ENCODE data around the gene GINS3.

DNA sequence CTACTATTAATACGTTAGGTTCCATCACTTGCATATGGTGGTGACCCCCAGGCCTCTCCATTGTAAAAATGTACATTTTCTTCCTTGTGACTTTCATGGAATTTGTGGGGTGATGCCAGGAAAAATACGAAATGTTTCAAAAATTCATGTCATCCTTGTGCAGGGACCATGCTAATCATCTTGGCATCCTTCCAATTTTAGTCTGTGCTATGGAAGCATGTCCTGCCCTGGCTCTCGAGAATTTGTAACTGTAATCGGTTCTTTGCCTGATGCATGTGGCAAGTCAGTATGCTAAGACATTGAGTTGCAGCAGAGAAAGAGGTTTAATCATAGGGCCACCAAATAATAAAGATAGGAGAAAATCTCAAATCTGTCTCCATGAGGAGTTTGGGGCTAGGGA is 14.3 kb upstream of the GINS3 start:
- TF ChIP-seq GLIS2 (tag by site-specific recombination; IDR thresholded peaks at IDR 0.05), result no peak
- TF ChIP-seq, protein P1, sequence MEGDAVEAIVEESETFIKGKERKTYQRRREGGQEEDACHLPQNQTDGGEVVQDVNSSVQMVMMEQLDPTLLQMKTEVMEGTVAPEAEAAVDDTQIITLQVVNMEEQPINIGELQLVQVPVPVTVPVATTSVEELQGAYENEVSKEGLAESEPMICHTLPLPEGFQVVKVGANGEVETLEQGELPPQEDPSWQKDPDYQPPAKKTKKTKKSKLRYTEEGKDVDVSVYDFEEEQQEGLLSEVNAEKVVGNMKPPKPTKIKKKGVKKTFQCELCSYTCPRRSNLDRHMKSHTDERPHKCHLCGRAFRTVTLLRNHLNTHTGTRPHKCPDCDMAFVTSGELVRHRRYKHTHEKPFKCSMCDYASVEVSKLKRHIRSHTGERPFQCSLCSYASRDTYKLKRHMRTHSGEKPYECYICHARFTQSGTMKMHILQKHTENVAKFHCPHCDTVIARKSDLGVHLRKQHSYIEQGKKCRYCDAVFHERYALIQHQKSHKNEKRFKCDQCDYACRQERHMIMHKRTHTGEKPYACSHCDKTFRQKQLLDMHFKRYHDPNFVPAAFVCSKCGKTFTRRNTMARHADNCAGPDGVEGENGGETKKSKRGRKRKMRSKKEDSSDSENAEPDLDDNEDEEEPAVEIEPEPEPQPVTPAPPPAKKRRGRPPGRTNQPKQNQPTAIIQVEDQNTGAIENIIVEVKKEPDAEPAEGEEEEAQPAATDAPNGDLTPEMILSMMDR (tag by site-specific recombination; IDR thresholded peaks at IDR 0.05), result no peak
- TF ChIP-seq, protein P2, sequence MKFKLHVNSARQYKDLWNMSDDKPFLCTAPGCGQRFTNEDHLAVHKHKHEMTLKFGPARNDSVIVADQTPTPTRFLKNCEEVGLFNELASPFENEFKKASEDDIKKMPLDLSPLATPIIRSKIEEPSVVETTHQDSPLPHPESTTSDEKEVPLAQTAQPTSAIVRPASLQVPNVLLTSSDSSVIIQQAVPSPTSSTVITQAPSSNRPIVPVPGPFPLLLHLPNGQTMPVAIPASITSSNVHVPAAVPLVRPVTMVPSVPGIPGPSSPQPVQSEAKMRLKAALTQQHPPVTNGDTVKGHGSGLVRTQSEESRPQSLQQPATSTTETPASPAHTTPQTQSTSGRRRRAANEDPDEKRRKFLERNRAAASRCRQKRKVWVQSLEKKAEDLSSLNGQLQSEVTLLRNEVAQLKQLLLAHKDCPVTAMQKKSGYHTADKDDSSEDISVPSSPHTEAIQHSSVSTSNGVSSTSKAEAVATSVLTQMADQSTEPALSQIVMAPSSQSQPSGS (tag by site-specific recombination; IDR thresholded peaks at IDR 0.05; ENCODE audit: low read depth), result no peak
- TF ChIP-seq, protein P3, sequence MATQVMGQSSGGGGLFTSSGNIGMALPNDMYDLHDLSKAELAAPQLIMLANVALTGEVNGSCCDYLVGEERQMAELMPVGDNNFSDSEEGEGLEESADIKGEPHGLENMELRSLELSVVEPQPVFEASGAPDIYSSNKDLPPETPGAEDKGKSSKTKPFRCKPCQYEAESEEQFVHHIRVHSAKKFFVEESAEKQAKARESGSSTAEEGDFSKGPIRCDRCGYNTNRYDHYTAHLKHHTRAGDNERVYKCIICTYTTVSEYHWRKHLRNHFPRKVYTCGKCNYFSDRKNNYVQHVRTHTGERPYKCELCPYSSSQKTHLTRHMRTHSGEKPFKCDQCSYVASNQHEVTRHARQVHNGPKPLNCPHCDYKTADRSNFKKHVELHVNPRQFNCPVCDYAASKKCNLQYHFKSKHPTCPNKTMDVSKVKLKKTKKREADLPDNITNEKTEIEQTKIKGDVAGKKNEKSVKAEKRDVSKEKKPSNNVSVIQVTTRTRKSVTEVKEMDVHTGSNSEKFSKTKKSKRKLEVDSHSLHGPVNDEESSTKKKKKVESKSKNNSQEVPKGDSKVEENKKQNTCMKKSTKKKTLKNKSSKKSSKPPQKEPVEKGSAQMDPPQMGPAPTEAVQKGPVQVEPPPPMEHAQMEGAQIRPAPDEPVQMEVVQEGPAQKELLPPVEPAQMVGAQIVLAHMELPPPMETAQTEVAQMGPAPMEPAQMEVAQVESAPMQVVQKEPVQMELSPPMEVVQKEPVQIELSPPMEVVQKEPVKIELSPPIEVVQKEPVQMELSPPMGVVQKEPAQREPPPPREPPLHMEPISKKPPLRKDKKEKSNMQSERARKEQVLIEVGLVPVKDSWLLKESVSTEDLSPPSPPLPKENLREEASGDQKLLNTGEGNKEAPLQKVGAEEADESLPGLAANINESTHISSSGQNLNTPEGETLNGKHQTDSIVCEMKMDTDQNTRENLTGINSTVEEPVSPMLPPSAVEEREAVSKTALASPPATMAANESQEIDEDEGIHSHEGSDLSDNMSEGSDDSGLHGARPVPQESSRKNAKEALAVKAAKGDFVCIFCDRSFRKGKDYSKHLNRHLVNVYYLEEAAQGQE (tag by site-specific recombination; IDR thresholded peaks at IDR 0.05), result no peak
- TF ChIP-seq, protein P4, sequence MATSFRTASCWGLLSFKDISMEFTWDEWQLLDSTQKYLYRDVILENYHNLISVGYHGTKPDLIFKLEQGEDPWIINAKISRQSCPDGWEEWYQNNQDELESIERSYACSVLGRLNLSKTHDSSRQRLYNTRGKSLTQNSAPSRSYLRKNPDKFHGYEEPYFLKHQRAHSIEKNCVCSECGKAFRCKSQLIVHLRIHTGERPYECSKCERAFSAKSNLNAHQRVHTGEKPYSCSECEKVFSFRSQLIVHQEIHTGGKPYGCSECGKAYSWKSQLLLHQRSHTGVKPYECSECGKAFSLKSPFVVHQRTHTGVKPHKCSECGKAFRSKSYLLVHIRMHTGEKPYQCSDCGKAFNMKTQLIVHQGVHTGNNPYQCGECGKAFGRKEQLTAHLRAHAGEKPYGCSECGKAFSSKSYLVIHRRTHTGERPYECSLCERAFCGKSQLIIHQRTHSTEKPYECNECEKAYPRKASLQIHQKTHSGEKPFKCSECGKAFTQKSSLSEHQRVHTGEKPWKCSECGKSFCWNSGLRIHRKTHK (tag by site-specific recombination; IDR thresholded peaks at IDR 0.05), result no peak
- TF ChIP-seq ZNF341 (tag by site-specific recombination; IDR thresholded peaks at IDR 0.05; ENCODE audit: low read depth), result no peak
- TF ChIP-seq, protein P5, sequence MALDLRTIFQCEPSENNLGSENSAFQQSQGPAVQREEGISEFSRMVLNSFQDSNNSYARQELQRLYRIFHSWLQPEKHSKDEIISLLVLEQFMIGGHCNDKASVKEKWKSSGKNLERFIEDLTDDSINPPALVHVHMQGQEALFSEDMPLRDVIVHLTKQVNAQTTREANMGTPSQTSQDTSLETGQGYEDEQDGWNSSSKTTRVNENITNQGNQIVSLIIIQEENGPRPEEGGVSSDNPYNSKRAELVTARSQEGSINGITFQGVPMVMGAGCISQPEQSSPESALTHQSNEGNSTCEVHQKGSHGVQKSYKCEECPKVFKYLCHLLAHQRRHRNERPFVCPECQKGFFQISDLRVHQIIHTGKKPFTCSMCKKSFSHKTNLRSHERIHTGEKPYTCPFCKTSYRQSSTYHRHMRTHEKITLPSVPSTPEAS (tag by site-specific recombination; IDR thresholded peaks at IDR 0.05), result no peak
- no peak for TF ChIP-seq ZNF140 (tag by site-specific recombination; IDR thresholded peaks at IDR 0.05)
- no peak for TF ChIP-seq ZNF114 (tag by site-specific recombination; IDR thresholded peaks at IDR 0.05)
- TF ChIP-seq KLF9 (tag by site-specific recombination; IDR thresholded peaks at IDR 0.05; ENCODE audit: low read depth), result no peak
- no peak for TF ChIP-seq ZBTB21 (tag by site-specific recombination; IDR thresholded peaks at IDR 0.05)
- TF ChIP-seq ZNF837 (tag by site-specific recombination; IDR thresholded peaks at IDR 0.05), result no peak

All from HEK293 (cell line).